Endodermal cell (in vitro differentiated cells): ENCODE data around the gene AFF1. TPM values are rescaled to one million over a fixed set of nuclear protein-coding genes. Genes with fewer than 3 reads are reported as not detected.

Experiments used
- DNase-seq: peaks from one replicate; pipeline ENCODE4 v3.0.0-alpha.2; 2017
- H3K27ac ChIP-seq: 2 replicates; pipeline ENCODE4 v1.5.1; 2013; ENCODE audit warnings: mild to moderate bottlenecking, low read depth, low read length, moderate library complexity
- H3K27me3 ChIP-seq: 2 replicates; pipeline ENCODE4 v1.6.1; 2013; ENCODE audit warnings: mild to moderate bottlenecking, low read length, moderate library complexity; ENCODE audit not compliant: insufficient read depth, control insufficient read depth, poor library complexity, severe bottlenecking
- H3K36me3 ChIP-seq: 2 replicates; pipeline ENCODE4 v1.7.0; 2013; ENCODE audit warnings: mild to moderate bottlenecking, low read length, moderate library complexity; ENCODE audit not compliant: control insufficient read depth, insufficient read depth
- H3K4me1 ChIP-seq: one replicate; pipeline ENCODE4 v1.7.0; 2013; ENCODE audit warnings: low read length; ENCODE audit not compliant: control insufficient read depth, insufficient read depth
- H3K4me3 ChIP-seq: 2 replicates; pipeline ENCODE4 v1.5.1; 2013; ENCODE audit warnings: mild to moderate bottlenecking, low read length, moderate library complexity
- H3K9ac ChIP-seq: 2 replicates; pipeline ENCODE4 v1.6.1; 2013; ENCODE audit warnings: mild to moderate bottlenecking, low read length, moderate library complexity; ENCODE audit not compliant: poor library complexity, severe bottlenecking; ENCODE audit errors: extremely low read depth
- H3K9me3 ChIP-seq: 2 replicates; pipeline ENCODE4 v1.6.1; 2013; ENCODE audit warnings: mild to moderate bottlenecking, low read length, moderate library complexity; ENCODE audit not compliant: control insufficient read depth
- H3K27ac Mint-ChIP-seq: 2 replicates; pipeline ENCODE4 v1.8.0; 2020; ENCODE audit warnings: mixed read lengths
- H3K27me3 Mint-ChIP-seq: 2 replicates; pipeline ENCODE4 v1.8.0; 2021; ENCODE audit warnings: mild to moderate bottlenecking, mixed read lengths; ENCODE audit not compliant: insufficient read depth
- H3K36me3 Mint-ChIP-seq: 2 replicates; pipeline ENCODE4 v1.8.0; 2020; ENCODE audit warnings: low read depth, mixed read lengths
- H3K4me1 Mint-ChIP-seq: 2 replicates; pipeline ENCODE4 v1.8.0; 2020; ENCODE audit warnings: mixed read lengths
- H3K4me3 Mint-ChIP-seq: 2 replicates; pipeline ENCODE4 v1.8.0; 2020; ENCODE audit warnings: mild to moderate bottlenecking, moderate library complexity, mixed read lengths
- H3K9me3 Mint-ChIP-seq: 2 replicates; pipeline ENCODE4 v1.8.0; 2020; ENCODE audit warnings: mild to moderate bottlenecking, mixed read lengths
- CTCF ChIP-seq: fragments of 200-600 bp; sonication (generic); conservative IDR thresholded peaks from 2 replicates; pipeline ENCODE4 v1.5.0; 2021; ENCODE audit warnings: antibody characterized with exemption, mild to moderate bottlenecking
- WGBS, 2 experiments: methylation state at CpG; one replicate each; pipeline versions ENCODE4 v1.1.5 to v1.1.7; 2013; ENCODE audit warnings: missing lambda C conversion rate in 2 of 2, mixed read lengths in 1 of 2; ENCODE audit not compliant: insufficient coverage in 1 of 2, insufficient read length in 1 of 2; 5-methylcytosine and 5-hydroxymethylcytosine counted together
- total RNA-seq, 2 donors: library from RNA; stranded (reverse); fragmentation: NEBNext Ultra II Directional in 1 of 2; extraction: Animal tissue kit (Norgen Biotek cat#: 25700) in 1 of 2; gene quantifications; 2 replicates in 1 of 2; 3 replicates in 1 of 2; pipeline ENCODE4 v1.2.1, GENCODE V29; 2021

Gene AFF1
- total RNA-seq, 2 donors from 2014 or later: 134 to 171 TPM

- Mint-ChIP-seq H3K27me3 (no peaks in the 10 kb centered on the region), H3K36me3 (no peaks in the 10 kb centered on the region), H3K27ac (no peak overlapping the region), H3K4me1 (peaks cover 49% of the 10 kb centered on the region), H3K4me3 (no peak overlapping the region), H3K9me3 (no peaks in the 10 kb centered on the region)
- no peaks in the 10 kb centered on the region for H3K9me3 ChIP-seq
- WGBS, 2 experiments: 8 to 9% methylated on average over 7 to 12 of the region's 13 CpGs
- H3K9ac ChIP-seq: peak overlapping the region; percentile 73
- H3K36me3 ChIP-seq: no peaks in the 10 kb centered on the region
- TF ChIP-seq CTCF: no peak
- peak overlapping the region; percentile 70 for H3K4me3 ChIP-seq
- peak overlapping the region; percentile 89 for H3K27ac ChIP-seq
- DNase-seq: peak; percentile 75
- no peaks in the 10 kb centered on the region for H3K27me3 ChIP-seq
- H3K4me1 ChIP-seq: peaks cover 57% of the 10 kb centered on the region
These were observed 96.1 kb downstream of the AFF1 start for GRCh38 chr4:87030755-87031441.

GRCh38 chr4:87031920-87032319 is 97.1 kb downstream of the AFF1 start:
- Mint-ChIP-seq H3K27me3 (no peaks in the 10 kb centered on the region), H3K27ac (no peak overlapping the region), H3K4me1 (peaks cover 51% of the 10 kb centered on the region), H3K9me3 (no peaks in the 10 kb centered on the region), H3K4me3 (no peak overlapping the region), H3K36me3 (no peaks in the 10 kb centered on the region)
- no peak for DNase-seq
- TF ChIP-seq CTCF: no peak
- H3K4me3 ChIP-seq: peak overlapping the region; percentile 74
- H3K36me3 ChIP-seq: no peaks in the 10 kb centered on the region
- H3K9me3 ChIP-seq: no peaks in the 10 kb centered on the region
- peak overlapping the region; percentile 73 for H3K9ac ChIP-seq
- 20 to 23% methylated on average over 1 to 2 of the region's 2 CpGs for WGBS, 2 experiments
- no peaks in the 10 kb centered on the region for H3K27me3 ChIP-seq
- H3K27ac ChIP-seq: peak overlapping the region; percentile 89
- H3K4me1 ChIP-seq: peaks cover 60% of the 10 kb centered on the region

- no peaks in the 10 kb centered on the region for H3K36me3 ChIP-seq
- H3K36me3 Mint-ChIP-seq: no peaks in the 10 kb centered on the region
- no peaks in the 10 kb centered on the region for H3K27me3 Mint-ChIP-seq
- no peaks in the 10 kb centered on the region for H3K9me3 Mint-ChIP-seq
- no peak for DNase-seq
- peaks cover 56% of the 10 kb centered on the region for H3K4me1 Mint-ChIP-seq
- H3K27ac Mint-ChIP-seq: no peak overlapping the region
- no peaks in the 10 kb centered on the region for H3K9me3 ChIP-seq
- H3K4me1 ChIP-seq: peaks cover 58% of the 10 kb centered on the region
- peak overlapping the region; percentile 74 for H3K4me3 ChIP-seq
- H3K9ac ChIP-seq: peak overlapping the region; percentile 73
- peak overlapping the region; percentile 89 for H3K27ac ChIP-seq
- no peaks in the 10 kb centered on the region for H3K27me3 ChIP-seq
- no peak for TF ChIP-seq CTCF
- no peak overlapping the region for H3K4me3 Mint-ChIP-seq
- WGBS, 2 experiments: 75% methylated on average over 3 of the region's 3 CpGs; no CpG with 5 or more reads in 1 of the 2 experiments
These were observed 98.2 kb downstream of the AFF1 start for GRCh38 chr4:87032884-87033533.
